ENCODE results near the gene DENND1A.

GRCh38 chr9:123911024-123911423 is 18.9 kb downstream of the DENND1A start:
- TF ChIP-seq CTCF (IDR thresholded peaks at IDR 0.05) (no peak), POLR2A (IDR thresholded peaks at IDR 0.05) (no peak)

Measured in heart left ventricle (tissue), 13 donors.